HepG2 (cell line): ENCODE data around the gene C20orf204. TPM values are rescaled to one million over a fixed set of nuclear protein-coding genes. Genes with fewer than 3 reads are reported as not detected.

ENCODE experiments used
- FOXO1 ChIP-seq: sonication (generic); formaldehyde crosslinking; IDR thresholded peaks from 2 replicates; pipeline ENCODE4 v1.4.0; 2020; ENCODE audit warnings: missing genetic modification reagents
- GZF1 ChIP-seq: sonication (generic); formaldehyde crosslinking; IDR thresholded peaks from 2 replicates; pipeline ENCODE4 v1.5.1; 2020; ENCODE audit warnings: mild to moderate bottlenecking, missing genetic modification reagents
- KLF15 ChIP-seq: sonication (generic); formaldehyde crosslinking; IDR thresholded peaks from 2 replicates; pipeline ENCODE4 v1.8.1; 2023; ENCODE audit warnings: borderline replicate concordance, mild to moderate bottlenecking, inconsistent platforms, missing genetic modification reagents, mixed read lengths
- MTF2 ChIP-seq: sonication (generic); formaldehyde crosslinking; IDR thresholded peaks from 2 replicates; pipeline ENCODE4 v1.5.0; 2020; ENCODE audit warnings: missing genetic modification reagents, borderline replicate concordance
- MXD4 ChIP-seq: IDR thresholded peaks from 2 replicates; pipeline ENCODE4 v1.6.1; 2016; ENCODE audit warnings: mild to moderate bottlenecking, missing biosample characterization, missing genetic modification reagents
- PPARG ChIP-seq: conservative IDR thresholded peaks from 2 replicates; pipeline ENCODE4 v1.6.1; 2016; ENCODE audit warnings: missing biosample characterization, missing genetic modification reagents
- SALL1 ChIP-seq: sonication (generic); formaldehyde crosslinking; IDR thresholded peaks from 2 replicates; pipeline ENCODE4 v1.8.0; 2022; ENCODE audit warnings: mild to moderate bottlenecking, missing genetic modification reagents
- SRSF4 ChIP-seq: fragments of 200-400 bp; formaldehyde crosslinking; IDR thresholded peaks from one replicate; pipeline ENCODE4 v1.6.1; 2018; ENCODE audit warnings: mild to moderate bottlenecking, low read depth, low read length, moderate library complexity; ENCODE audit not compliant: poor library complexity, severe bottlenecking
- ZNF20 ChIP-seq: sonication (generic); formaldehyde crosslinking; IDR thresholded peaks from 2 replicates; pipeline ENCODE4 v1.4.0; 2020; ENCODE audit warnings: mild to moderate bottlenecking, moderate library complexity, missing genetic modification reagents
- ZNF761 ChIP-seq: sonication (generic); formaldehyde crosslinking; conservative IDR thresholded peaks from 2 replicates; pipeline ENCODE4 v1.4.0; 2020; ENCODE audit warnings: mild to moderate bottlenecking, missing genetic modification reagents
- polyA plus RNA-seq, 8 experiments: library from polyadenylated mRNA; depleted of rRNA in 3 of 8; stranded (reverse) in 7 of 8; unstranded in 1 of 8; fragments of >200 nt; fragmentation: Illumina TruSeq in 4 of 8; extraction: Trizol in 4 of 8; gene quantifications; 2 replicates each; pipeline versions ENCODE4 v1.2.1 to v1.2.3, GENCODE V29; 2011 to 2016; ENCODE audit warnings: low read depth in 4 of 8, missing spikeins in 1 of 8, mixed read lengths in 1 of 8; ENCODE audit not compliant: insufficient read depth in 1 of 8
- total RNA-seq, 5 experiments: library from RNA; depleted of rRNA; stranded (reverse); fragments of >200 nt; fragmentation: Illumina TruSeq; extraction: Trizol; gene quantifications; 2 replicates each; pipeline ENCODE4 v1.2.3, GENCODE V29; 2016; ENCODE audit warnings: low read depth in 1 of 5
- TF ChIP-seq, protein P1 (sequence below): sonication (generic); formaldehyde crosslinking; IDR thresholded peaks from 2 replicates; pipeline ENCODE4 v1.9.0; 2021; ENCODE audit warnings: mild to moderate bottlenecking, missing genetic modification reagents
- TF ChIP-seq, protein P2 (sequence below): sonication (generic); formaldehyde crosslinking; IDR thresholded peaks from 2 replicates; pipeline ENCODE4 v1.5.0; 2020; ENCODE audit warnings: missing genetic modification reagents
- TF ChIP-seq, protein P3 (sequence below): IDR thresholded peaks from 2 replicates; pipeline ENCODE4 v1.6.1; 2012; ENCODE audit warnings: low read depth, low read length, improper control_type of control experiment
- TF ChIP-seq, protein P4 (sequence below): sonication (generic); formaldehyde crosslinking; IDR thresholded peaks from 2 replicates; pipeline ENCODE4 v1.4.0; 2020; ENCODE audit warnings: mild to moderate bottlenecking, low read depth, missing genetic modification reagents
- TF ChIP-seq, protein P5 (sequence below): sonication (generic); formaldehyde crosslinking; IDR thresholded peaks from 2 replicates; pipeline ENCODE4 v1.5.0; 2020; ENCODE audit warnings: mild to moderate bottlenecking, missing genetic modification reagents, moderate library complexity

Gene C20orf204
- total and polyA plus RNA-seq, 2 of the 13 experiments (the other 11 are each of a cell fraction or from before 2014, with no cell fraction given): 22.1 to 80.0 TPM

DNA sequence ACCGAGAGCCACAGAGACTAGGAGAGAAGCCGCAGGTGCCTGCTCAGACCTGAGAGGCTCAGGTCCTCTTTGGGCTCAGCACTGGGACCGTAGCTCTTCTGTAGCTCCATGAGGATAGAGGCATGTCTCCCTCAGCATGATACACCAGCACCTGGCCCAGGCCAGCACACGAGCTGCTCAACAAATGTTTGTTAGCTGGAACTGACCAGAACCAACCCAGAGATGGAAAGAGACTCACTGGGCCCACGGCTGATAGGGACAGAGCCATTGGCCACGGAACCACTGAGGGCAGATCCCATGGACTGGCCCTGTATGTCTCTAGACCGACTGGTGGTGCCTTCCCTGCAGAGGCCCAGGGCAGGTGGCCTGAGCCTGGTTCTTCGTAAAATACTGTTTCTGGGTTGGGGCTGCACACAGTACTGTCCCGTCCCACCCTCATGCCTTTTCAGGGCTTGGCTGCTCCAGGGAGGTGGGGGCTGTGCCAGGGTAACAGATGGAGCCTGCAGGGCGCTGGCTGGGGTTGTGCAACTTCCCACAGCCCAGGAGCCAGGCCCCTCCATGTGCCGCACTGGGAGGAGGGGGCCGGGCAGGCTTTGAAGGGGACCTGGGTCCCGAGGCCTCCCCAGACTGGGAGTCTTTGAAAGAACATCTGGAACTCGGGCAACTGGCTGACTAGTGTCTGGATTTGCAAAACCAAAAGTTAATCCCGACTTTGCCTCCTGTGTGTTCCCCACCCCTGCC lies 5.2 kb downstream of the C20orf204 start (continued):
- TF ChIP-seq, protein P1, sequence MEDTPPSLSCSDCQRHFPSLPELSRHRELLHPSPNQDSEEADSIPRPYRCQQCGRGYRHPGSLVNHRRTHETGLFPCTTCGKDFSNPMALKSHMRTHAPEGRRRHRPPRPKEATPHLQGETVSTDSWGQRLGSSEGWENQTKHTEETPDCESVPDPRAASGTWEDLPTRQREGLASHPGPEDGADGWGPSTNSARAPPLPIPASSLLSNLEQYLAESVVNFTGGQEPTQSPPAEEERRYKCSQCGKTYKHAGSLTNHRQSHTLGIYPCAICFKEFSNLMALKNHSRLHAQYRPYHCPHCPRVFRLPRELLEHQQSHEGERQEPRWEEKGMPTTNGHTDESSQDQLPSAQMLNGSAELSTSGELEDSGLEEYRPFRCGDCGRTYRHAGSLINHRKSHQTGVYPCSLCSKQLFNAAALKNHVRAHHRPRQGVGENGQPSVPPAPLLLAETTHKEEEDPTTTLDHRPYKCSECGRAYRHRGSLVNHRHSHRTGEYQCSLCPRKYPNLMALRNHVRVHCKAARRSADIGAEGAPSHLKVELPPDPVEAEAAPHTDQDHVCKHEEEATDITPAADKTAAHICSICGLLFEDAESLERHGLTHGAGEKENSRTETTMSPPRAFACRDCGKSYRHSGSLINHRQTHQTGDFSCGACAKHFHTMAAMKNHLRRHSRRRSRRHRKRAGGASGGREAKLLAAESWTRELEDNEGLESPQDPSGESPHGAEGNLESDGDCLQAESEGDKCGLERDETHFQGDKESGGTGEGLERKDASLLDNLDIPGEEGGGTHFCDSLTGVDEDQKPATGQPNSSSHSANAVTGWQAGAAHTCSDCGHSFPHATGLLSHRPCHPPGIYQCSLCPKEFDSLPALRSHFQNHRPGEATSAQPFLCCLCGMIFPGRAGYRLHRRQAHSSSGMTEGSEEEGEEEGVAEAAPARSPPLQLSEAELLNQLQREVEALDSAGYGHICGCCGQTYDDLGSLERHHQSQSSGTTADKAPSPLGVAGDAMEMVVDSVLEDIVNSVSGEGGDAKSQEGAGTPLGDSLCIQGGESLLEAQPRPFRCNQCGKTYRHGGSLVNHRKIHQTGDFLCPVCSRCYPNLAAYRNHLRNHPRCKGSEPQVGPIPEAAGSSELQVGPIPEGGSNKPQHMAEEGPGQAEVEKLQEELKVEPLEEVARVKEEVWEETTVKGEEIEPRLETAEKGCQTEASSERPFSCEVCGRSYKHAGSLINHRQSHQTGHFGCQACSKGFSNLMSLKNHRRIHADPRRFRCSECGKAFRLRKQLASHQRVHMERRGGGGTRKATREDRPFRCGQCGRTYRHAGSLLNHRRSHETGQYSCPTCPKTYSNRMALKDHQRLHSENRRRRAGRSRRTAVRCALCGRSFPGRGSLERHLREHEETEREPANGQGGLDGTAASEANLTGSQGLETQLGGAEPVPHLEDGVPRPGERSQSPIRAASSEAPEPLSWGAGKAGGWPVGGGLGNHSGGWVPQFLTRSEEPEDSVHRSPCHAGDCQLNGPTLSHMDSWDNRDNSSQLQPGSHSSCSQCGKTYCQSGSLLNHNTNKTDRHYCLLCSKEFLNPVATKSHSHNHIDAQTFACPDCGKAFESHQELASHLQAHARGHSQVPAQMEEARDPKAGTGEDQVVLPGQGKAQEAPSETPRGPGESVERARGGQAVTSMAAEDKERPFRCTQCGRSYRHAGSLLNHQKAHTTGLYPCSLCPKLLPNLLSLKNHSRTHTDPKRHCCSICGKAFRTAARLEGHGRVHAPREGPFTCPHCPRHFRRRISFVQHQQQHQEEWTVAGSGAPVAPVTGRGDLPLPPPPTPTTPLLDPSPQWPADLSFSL (CRISPR knock-in tag): peak; percentile 54; the same call in 1 of the 2 replicates
- TF ChIP-seq MXD4 (CRISPR knock-in tag) (peak; percentile 12; the same call in 1 of the 2 replicates), FOXO1 (CRISPR knock-in tag) (peak; percentile 26; the same call in 1 of the 2 replicates), MTF2 (CRISPR knock-in tag) (0 out of 2 replicates have a peak, but pooled peaks have one; percentile 25), SALL1 (CRISPR knock-in tag) (peak; percentile 38; the same call in 1 of the 2 replicates), GZF1 (CRISPR knock-in tag) (no peak; the same call in 1 of the 2 replicates), ZNF20 (no peak), SRSF4 (no peak), PPARG (CRISPR knock-in tag) (no peak), KLF15 (CRISPR knock-in tag) (peak; percentile 57), ZNF761 (CRISPR knock-in tag) (no peak; the same call in 1 of the 2 replicates)
- TF ChIP-seq, protein P2, sequence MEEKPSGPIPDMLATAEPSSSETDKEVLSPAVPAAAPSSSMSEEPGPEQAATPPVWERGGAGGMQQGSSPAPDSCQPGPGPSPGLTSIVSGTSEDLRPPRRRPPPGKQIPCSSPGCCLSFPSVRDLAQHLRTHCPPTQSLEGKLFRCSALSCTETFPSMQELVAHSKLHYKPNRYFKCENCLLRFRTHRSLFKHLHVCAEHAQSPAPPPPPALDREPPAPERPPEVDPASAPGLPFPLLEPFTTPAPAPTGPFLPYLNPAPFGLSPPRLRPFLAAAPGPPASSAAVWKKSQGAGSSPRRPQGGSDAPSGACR: peak; percentile 56; the same call in 1 of the 2 replicates
- TF ChIP-seq, protein P3, sequence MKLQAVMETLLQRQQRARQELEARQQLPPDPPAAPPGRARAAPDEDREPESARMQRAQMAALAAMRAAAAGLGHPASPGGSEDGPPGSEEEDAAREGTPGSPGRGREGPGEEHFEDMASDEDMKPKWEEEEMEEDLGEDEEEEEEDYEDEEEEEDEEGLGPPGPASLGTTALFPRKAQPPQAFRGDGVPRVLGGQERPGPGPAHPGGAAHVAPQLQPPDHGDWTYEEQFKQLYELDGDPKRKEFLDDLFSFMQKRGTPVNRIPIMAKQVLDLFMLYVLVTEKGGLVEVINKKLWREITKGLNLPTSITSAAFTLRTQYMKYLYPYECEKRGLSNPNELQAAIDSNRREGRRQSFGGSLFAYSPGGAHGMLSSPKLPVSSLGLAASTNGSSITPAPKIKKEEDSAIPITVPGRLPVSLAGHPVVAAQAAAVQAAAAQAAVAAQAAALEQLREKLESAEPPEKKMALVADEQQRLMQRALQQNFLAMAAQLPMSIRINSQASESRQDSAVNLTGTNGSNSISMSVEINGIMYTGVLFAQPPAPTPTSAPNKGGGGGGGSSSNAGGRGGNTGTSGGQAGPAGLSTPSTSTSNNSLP: no peak
- TF ChIP-seq, protein P4, sequence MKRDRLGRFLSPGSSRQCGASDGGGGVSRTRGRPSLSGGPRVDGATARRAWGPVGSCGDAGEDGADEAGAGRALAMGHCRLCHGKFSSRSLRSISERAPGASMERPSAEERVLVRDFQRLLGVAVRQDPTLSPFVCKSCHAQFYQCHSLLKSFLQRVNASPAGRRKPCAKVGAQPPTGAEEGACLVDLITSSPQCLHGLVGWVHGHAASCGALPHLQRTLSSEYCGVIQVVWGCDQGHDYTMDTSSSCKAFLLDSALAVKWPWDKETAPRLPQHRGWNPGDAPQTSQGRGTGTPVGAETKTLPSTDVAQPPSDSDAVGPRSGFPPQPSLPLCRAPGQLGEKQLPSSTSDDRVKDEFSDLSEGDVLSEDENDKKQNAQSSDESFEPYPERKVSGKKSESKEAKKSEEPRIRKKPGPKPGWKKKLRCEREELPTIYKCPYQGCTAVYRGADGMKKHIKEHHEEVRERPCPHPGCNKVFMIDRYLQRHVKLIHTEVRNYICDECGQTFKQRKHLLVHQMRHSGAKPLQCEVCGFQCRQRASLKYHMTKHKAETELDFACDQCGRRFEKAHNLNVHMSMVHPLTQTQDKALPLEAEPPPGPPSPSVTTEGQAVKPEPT (CRISPR knock-in tag): 0 out of 2 replicates have a peak, but pooled peaks have one; percentile 27
- TF ChIP-seq, protein P5, sequence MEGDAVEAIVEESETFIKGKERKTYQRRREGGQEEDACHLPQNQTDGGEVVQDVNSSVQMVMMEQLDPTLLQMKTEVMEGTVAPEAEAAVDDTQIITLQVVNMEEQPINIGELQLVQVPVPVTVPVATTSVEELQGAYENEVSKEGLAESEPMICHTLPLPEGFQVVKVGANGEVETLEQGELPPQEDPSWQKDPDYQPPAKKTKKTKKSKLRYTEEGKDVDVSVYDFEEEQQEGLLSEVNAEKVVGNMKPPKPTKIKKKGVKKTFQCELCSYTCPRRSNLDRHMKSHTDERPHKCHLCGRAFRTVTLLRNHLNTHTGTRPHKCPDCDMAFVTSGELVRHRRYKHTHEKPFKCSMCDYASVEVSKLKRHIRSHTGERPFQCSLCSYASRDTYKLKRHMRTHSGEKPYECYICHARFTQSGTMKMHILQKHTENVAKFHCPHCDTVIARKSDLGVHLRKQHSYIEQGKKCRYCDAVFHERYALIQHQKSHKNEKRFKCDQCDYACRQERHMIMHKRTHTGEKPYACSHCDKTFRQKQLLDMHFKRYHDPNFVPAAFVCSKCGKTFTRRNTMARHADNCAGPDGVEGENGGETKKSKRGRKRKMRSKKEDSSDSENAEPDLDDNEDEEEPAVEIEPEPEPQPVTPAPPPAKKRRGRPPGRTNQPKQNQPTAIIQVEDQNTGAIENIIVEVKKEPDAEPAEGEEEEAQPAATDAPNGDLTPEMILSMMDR: no peak
